Measurements from ENCODE around the gene CHRNA1.
"Not testable (repeated sequence)": the region's sequence is repeated elsewhere in the genome, so short reads cannot be mapped to it uniquely, and the experiment has no call there.

GRCh38 chr2:174709416-174710004 lies 54.8 kb downstream of the CHRNA1 start:
- TF ChIP-seq CTCF (conservative IDR thresholded peaks at IDR 0.05); EZH2 (IDR thresholded peaks at IDR 0.05; ENCODE audit: low read depth): not testable (repeated sequence)

Data from PC-9 (cell line).